A673 (cell line): ENCODE measurements around the gene KNCN.

Experiments used
- EZH2 ChIP-seq: fragments of 200-600 bp; sonication (generic); IDR thresholded peaks from 2 replicates; pipeline ENCODE4 v1.6.1; 2017; ENCODE audit warnings: borderline replicate concordance, low read depth, mild to moderate bottlenecking, mixed read lengths, antibody characterized with exemption, low read length; ENCODE audit not compliant: poor library complexity, severe bottlenecking
- TF ChIP-seq, protein P1 (sequence below): fragments of 300-800, 200-600 bp; sonication (generic); conservative IDR thresholded peaks from 2 replicates; pipeline ENCODE4 v1.5.1; 2017; ENCODE audit warnings: low read depth, mild to moderate bottlenecking, antibody characterized with exemption, low read length, moderate library complexity, mixed read lengths

- TF ChIP-seq, protein P1, sequence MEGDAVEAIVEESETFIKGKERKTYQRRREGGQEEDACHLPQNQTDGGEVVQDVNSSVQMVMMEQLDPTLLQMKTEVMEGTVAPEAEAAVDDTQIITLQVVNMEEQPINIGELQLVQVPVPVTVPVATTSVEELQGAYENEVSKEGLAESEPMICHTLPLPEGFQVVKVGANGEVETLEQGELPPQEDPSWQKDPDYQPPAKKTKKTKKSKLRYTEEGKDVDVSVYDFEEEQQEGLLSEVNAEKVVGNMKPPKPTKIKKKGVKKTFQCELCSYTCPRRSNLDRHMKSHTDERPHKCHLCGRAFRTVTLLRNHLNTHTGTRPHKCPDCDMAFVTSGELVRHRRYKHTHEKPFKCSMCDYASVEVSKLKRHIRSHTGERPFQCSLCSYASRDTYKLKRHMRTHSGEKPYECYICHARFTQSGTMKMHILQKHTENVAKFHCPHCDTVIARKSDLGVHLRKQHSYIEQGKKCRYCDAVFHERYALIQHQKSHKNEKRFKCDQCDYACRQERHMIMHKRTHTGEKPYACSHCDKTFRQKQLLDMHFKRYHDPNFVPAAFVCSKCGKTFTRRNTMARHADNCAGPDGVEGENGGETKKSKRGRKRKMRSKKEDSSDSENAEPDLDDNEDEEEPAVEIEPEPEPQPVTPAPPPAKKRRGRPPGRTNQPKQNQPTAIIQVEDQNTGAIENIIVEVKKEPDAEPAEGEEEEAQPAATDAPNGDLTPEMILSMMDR: no peak
- no peak for TF ChIP-seq EZH2
Observed at GRCh38 chr1:46497020-46497419, 54.4 kb downstream of the KNCN start.
